WI38 (cell line): ENCODE data around the gene CROCC2.
A peak's percentile ranks its signal among the peaks of the same experiment; 100 is the strongest.

Experiments used
- H3K4me3 ChIP-seq: 2 replicates; pipeline ENCODE4 v1.5.1; 2011; ENCODE audit warnings: low read depth, mild to moderate bottlenecking, control low read depth, low read length
- CTCF ChIP-seq: IDR thresholded peaks from 2 replicates; pipeline ENCODE4 v1.5.1; 2012; ENCODE audit warnings: low read depth, mild to moderate bottlenecking, control low read depth, low read length

CROCC2 gene

GRCh38 chr2:241007880-241008710 is 102.0 kb downstream of the CROCC2 start:
- TF ChIP-seq CTCF = no peak
- no peak overlapping the region for H3K4me3 ChIP-seq

GRCh38 chr2:241008711-241009121 is 102.6 kb downstream of the CROCC2 start:
- H3K4me3 ChIP-seq = no peak overlapping the region
- TF ChIP-seq CTCF = no peak

GRCh38 chr2:241009191-241009590 is 103.1 kb downstream of the CROCC2 start:
- H3K4me3 ChIP-seq = no peak overlapping the region
- no peak for TF ChIP-seq CTCF

GRCh38 chr2:241009601-241010530 is 103.7 kb downstream of the CROCC2 start:
- no peak for TF ChIP-seq CTCF
- 0 out of 2 replicates have a peak overlapping the region, but pooled peaks have one; percentile 10 for H3K4me3 ChIP-seq

- no peak for TF ChIP-seq CTCF
- no peak overlapping the region for H3K4me3 ChIP-seq
Observed at GRCh38 chr2:241010531-241011295, 104.6 kb downstream of the CROCC2 start.

GRCh38 chr2:241011296-241011600 is 105.1 kb downstream of the CROCC2 start:
- no peak for TF ChIP-seq CTCF
- no peak overlapping the region for H3K4me3 ChIP-seq
